Astrocyte of the cerebellum (primary cell): ENCODE results near the gene HOXA11.

Experiments used
- DNase-seq: peaks from one replicate; pipeline ENCODE4 v3.0.0-alpha.2; 2011; ENCODE audit warnings: low read depth
- H3K4me3 ChIP-seq: 2 replicates; pipeline ENCODE4 v1.5.1; 2011; ENCODE audit warnings: mild to moderate bottlenecking, low read depth, low read length, moderate library complexity
- in situ Hi-C: cut with HindIII; loops from 2 replicates; pipeline ENCODE4 v1.10.0; 2017; ENCODE audit warnings: low sequenced_read_pairs
- TF ChIP-seq, protein P1 (sequence below): IDR thresholded peaks from 2 replicates; pipeline ENCODE4 v1.5.1; 2012; ENCODE audit warnings: low read length, low read depth, moderate library complexity, mild to moderate bottlenecking; ENCODE audit errors: missing control alignments

HOXA11 gene

DNA sequence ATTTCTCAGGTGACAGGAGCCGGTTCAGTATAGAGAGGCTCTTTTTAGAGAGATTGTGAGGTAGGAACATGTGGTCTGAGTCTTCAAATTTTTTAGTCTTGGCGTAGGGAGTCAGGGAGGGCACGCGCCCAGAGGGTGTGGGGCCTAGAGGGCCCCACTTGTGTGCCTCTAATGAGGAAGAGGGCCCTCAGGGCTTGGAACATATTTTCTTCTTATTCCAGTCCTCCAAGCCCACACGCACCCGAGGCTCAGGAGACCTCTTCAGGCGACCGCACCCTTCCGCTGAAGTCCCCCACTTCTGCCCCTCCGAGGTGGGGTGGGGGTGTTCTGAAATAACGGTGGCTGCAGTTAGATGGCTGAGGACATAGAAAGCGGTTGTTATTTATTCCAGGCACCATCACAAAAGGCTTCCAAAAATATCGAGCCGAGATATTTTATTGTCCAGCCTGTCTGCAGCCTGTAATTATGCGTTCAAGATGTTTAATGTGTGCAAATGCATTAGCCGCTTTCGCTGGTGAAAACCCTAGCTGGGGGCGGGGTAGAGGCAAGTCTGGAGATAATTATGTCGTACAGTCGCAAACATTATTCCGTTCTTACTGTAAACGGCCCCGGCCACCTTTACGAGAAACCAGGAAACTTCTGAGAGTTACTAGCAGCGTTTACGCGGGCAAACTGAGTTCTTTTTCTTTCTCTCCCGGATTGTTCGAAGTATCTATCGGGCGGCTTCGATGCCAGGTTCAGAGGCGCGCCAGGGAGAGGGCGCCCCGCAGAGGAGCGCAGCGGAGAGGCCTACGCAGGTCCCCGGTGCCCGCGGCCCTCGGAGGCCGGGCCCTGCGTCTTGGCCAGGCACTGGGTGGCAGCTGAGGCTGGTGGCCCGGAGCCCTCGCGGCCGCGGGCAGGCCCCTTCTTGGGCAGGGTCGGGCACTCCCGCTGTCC lies 27.7 kb upstream of the HOXA11 start:
- in situ Hi-C loops: loop anchor here (25.0 kb wide), 1 partner anchor 375 kb away; no protein-coding TSS in a partner anchor
- no peak overlapping the region for H3K4me3 ChIP-seq
- TF ChIP-seq, protein P1, sequence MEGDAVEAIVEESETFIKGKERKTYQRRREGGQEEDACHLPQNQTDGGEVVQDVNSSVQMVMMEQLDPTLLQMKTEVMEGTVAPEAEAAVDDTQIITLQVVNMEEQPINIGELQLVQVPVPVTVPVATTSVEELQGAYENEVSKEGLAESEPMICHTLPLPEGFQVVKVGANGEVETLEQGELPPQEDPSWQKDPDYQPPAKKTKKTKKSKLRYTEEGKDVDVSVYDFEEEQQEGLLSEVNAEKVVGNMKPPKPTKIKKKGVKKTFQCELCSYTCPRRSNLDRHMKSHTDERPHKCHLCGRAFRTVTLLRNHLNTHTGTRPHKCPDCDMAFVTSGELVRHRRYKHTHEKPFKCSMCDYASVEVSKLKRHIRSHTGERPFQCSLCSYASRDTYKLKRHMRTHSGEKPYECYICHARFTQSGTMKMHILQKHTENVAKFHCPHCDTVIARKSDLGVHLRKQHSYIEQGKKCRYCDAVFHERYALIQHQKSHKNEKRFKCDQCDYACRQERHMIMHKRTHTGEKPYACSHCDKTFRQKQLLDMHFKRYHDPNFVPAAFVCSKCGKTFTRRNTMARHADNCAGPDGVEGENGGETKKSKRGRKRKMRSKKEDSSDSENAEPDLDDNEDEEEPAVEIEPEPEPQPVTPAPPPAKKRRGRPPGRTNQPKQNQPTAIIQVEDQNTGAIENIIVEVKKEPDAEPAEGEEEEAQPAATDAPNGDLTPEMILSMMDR: no peak
- no peak for DNase-seq

DNA sequence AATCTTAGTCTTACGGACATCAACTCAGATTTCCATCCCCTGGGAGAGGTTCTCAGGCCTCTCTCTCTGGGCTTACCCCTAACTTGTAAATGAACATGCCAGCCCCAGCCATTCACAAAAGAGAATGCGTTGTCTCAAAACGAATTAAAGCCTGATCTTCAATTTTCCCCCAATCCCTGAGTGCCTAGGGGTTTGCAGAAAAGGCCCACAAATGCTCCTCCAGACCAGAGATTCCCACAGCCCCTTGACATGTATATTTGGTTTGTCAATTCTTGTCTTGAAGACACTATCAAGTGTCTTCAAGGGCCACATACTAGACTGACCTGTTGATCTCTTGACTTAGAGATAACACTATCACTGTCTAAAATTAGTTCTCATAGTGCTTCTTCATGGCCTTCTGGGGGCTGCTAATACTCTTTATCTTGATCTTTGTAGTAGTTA lies 26.8 kb upstream of the HOXA11 start:
- in situ Hi-C loops: loop anchor here (25.0 kb wide), 1 partner anchor 376 kb away; no protein-coding TSS in a partner anchor
- DNase-seq: no peak
- TF ChIP-seq, protein P1: no peak
- no peak overlapping the region for H3K4me3 ChIP-seq

GRCh38 chr7:27211084-27211446 lies 26.0 kb upstream of the HOXA11 start:
- DNase-seq: no peak
- TF ChIP-seq, protein P1: no peak
- in situ Hi-C loops: loop anchor here (25.0 kb wide), 1 partner anchor 376 kb away; no protein-coding TSS in a partner anchor

DNA sequence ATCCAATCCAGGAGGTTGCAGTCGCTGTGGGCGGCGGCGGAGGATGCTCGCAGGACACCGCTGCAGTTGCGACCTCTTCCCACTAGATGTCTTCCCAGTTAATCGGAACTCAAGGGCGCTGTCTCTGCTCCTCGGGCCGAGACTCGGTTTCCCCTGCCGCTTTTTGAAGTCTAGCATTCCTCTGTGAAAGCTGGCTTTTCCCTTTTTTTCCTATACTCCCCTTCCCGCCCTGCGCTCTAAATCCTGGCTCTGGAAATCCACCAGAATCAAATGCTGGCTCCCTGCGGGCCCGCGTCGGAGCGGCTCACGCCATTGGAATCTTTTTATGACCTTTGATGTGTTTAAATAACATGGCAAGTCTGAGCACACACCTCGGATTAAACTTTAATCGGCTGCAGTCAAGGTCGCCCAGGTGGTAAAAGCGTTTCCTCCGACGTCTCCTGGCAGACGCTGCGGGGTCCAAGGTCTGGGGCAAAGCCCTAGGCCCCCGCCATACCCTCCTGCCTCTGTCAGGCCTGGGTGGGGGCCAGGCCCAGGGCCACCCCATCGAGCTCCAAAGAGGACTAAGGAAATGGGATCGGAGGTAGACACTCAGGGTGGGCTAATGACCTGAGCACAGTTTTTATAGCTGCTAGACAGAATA lies 25.5 kb upstream of the HOXA11 start:
- TF ChIP-seq, protein P1: peak; percentile 83
- peak; percentile 8 for DNase-seq
- in situ Hi-C loops: loop anchor here (25.0 kb wide), 1 partner anchor 377 kb away; no protein-coding TSS in a partner anchor
- H3K4me3 ChIP-seq: peak overlapping the region; percentile 21

More at GRCh38 chr7:27211084-27211446, 26.0 kb upstream of the HOXA11 start:
- no peak overlapping the region for H3K4me3 ChIP-seq

- in situ Hi-C loops: loop anchor here (5.0 to 25.0 kb wide), 2 partner anchors 377 to 702 kb away; no protein-coding TSS in a partner anchor
- H3K4me3 ChIP-seq: no peak overlapping the region
- TF ChIP-seq, protein P1: no peak
- no peak for DNase-seq
These were observed 25.0 kb upstream of the HOXA11 start for GRCh38 chr7:27209933-27210440.

GRCh38 chr7:27208998-27209397 lies 24.0 kb upstream of the HOXA11 start:
- H3K4me3 ChIP-seq: no peak overlapping the region
- TF ChIP-seq, protein P1: no peak
- no peak for DNase-seq
- in situ Hi-C loops: loop anchor here (5.0 to 25.0 kb wide), 2 partner anchors 378 to 703 kb away; no protein-coding TSS in a partner anchor
